IMR-90 (cell line): Measurements from ENCODE around the gene VPS35L.

Experiments used
- BHLHE40 ChIP-seq: fragments of 150-350 bp; IDR thresholded peaks from 2 replicates; pipeline ENCODE4 v1.6.1; 2016; ENCODE audit warnings: mild to moderate bottlenecking, low read depth, low read length
- CEBPB ChIP-seq: IDR thresholded peaks from 2 replicates; pipeline ENCODE4 v1.6.1; 2012; ENCODE audit warnings: low read depth, low read length, improper control_type of control experiment
- FOS ChIP-seq: fragments of 150-350 bp; IDR thresholded peaks from 2 replicates; pipeline ENCODE4 v1.6.1; 2016; ENCODE audit warnings: low read depth, low read length
- MAFK ChIP-seq: IDR thresholded peaks from 2 replicates; pipeline ENCODE4 v1.6.1; 2012; ENCODE audit warnings: low read depth, low read length, improper control_type of control experiment
- MXI1 ChIP-seq: IDR thresholded peaks from 2 replicates; pipeline ENCODE4 v1.6.1; 2012; ENCODE audit warnings: low read depth, mild to moderate bottlenecking, low read length, moderate library complexity, borderline replicate concordance
- POLR2A ChIP-seq: IDR thresholded peaks from 2 replicates; pipeline ENCODE4 v1.6.1; 2012; ENCODE audit warnings: mild to moderate bottlenecking, low read depth, low read length
- RAD21 ChIP-seq: IDR thresholded peaks from 2 replicates; pipeline ENCODE4 v1.6.1; 2012; ENCODE audit warnings: low read length, improper control_type of control experiment
- RCOR1 ChIP-seq: IDR thresholded peaks from 2 replicates; pipeline ENCODE4 v1.6.1; 2012; ENCODE audit warnings: mild to moderate bottlenecking, low read length, improper control_type of control experiment; ENCODE audit not compliant: insufficient replicate concordance
- RFX5 ChIP-seq: IDR thresholded peaks from 2 replicates; pipeline ENCODE4 v1.8.0; 2012; ENCODE audit warnings: low read depth, mild to moderate bottlenecking, low read length, moderate library complexity
- TF ChIP-seq, protein P1 (sequence below): conservative IDR thresholded peaks from 2 replicates; pipeline ENCODE4 v1.5.1; 2012; ENCODE audit warnings: mild to moderate bottlenecking, low read depth, low read length, improper control_type of control experiment
- TF ChIP-seq, protein P2 (sequence below): fragments of 150-350 bp; IDR thresholded peaks from 2 replicates; pipeline ENCODE4 v1.6.1; 2017; ENCODE audit warnings: mild to moderate bottlenecking, antibody characterized with exemption, low read length, low read depth
- TF ChIP-seq, protein P3 (sequence below): fragments of 150-350 bp; IDR thresholded peaks from 2 replicates; pipeline ENCODE4 v1.6.1; 2016; ENCODE audit warnings: low read depth, mild to moderate bottlenecking, low read length, moderate library complexity, borderline replicate concordance

GRCh38 chr16:19604911-19605310, 49.4 kb downstream of the VPS35L start:
- TF ChIP-seq, protein P1, sequence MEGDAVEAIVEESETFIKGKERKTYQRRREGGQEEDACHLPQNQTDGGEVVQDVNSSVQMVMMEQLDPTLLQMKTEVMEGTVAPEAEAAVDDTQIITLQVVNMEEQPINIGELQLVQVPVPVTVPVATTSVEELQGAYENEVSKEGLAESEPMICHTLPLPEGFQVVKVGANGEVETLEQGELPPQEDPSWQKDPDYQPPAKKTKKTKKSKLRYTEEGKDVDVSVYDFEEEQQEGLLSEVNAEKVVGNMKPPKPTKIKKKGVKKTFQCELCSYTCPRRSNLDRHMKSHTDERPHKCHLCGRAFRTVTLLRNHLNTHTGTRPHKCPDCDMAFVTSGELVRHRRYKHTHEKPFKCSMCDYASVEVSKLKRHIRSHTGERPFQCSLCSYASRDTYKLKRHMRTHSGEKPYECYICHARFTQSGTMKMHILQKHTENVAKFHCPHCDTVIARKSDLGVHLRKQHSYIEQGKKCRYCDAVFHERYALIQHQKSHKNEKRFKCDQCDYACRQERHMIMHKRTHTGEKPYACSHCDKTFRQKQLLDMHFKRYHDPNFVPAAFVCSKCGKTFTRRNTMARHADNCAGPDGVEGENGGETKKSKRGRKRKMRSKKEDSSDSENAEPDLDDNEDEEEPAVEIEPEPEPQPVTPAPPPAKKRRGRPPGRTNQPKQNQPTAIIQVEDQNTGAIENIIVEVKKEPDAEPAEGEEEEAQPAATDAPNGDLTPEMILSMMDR: no peak
- TF ChIP-seq FOS (no peak), POLR2A (no peak), BHLHE40 (no peak), RFX5 (no peak), RAD21 (no peak), MXI1 (no peak), RCOR1 (no peak), CEBPB (no peak), MAFK (no peak)
- TF ChIP-seq, protein P2, sequence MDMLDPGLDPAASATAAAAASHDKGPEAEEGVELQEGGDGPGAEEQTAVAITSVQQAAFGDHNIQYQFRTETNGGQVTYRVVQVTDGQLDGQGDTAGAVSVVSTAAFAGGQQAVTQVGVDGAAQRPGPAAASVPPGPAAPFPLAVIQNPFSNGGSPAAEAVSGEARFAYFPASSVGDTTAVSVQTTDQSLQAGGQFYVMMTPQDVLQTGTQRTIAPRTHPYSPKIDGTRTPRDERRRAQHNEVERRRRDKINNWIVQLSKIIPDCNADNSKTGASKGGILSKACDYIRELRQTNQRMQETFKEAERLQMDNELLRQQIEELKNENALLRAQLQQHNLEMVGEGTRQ: no peak
- TF ChIP-seq, protein P3, sequence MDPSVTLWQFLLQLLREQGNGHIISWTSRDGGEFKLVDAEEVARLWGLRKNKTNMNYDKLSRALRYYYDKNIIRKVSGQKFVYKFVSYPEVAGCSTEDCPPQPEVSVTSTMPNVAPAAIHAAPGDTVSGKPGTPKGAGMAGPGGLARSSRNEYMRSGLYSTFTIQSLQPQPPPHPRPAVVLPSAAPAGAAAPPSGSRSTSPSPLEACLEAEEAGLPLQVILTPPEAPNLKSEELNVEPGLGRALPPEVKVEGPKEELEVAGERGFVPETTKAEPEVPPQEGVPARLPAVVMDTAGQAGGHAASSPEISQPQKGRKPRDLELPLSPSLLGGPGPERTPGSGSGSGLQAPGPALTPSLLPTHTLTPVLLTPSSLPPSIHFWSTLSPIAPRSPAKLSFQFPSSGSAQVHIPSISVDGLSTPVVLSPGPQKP: no peak
